ENCODE measurements around the gene DGUOK.

DNA sequence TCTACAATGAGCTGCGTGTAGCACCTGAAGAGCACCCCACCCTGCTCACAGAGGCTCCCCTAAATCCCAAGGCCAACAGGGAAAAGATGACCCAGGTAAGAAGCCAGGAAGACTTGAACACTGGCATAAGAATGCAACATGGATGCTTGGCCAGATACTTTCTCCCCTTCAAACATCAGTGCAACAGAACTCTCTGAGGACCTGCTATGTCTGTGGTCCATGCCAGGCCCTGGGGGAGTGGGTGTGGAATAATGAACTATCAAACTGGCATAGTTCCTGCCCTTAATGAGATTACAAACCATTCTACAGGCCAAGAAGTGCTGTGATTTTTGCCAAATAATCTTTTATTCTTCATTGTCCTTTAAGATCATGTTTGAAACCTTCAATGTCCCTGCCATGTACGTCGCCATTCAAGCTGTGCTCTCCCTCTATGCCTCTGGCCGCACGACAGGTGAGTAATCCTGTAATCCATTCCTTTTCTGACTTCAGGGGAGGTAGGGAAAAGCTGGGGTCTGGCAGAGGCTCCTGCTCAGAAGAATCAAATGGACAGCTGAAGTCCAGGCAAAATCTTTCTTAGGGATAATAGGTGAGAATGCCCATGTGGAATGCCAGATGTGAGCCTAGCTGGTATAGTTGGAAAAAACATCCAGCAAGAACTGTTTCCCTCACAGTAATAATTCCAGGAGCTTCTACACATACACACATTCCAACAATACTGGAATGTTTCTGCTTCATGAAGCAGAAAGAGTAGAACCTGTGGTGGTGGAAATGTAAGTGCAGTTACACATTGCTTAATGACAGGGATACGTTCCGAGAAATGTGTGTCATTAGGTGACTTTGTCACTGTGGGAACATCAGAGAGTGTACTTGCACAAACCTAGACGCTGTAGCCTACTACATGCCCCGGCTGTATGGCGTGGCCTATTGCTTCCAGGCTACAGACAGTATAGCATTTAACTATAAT lies 17.7 kb upstream of the DGUOK start:
- TF ChIP-seq, protein P1, sequence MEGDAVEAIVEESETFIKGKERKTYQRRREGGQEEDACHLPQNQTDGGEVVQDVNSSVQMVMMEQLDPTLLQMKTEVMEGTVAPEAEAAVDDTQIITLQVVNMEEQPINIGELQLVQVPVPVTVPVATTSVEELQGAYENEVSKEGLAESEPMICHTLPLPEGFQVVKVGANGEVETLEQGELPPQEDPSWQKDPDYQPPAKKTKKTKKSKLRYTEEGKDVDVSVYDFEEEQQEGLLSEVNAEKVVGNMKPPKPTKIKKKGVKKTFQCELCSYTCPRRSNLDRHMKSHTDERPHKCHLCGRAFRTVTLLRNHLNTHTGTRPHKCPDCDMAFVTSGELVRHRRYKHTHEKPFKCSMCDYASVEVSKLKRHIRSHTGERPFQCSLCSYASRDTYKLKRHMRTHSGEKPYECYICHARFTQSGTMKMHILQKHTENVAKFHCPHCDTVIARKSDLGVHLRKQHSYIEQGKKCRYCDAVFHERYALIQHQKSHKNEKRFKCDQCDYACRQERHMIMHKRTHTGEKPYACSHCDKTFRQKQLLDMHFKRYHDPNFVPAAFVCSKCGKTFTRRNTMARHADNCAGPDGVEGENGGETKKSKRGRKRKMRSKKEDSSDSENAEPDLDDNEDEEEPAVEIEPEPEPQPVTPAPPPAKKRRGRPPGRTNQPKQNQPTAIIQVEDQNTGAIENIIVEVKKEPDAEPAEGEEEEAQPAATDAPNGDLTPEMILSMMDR (IDR thresholded peaks at IDR 0.05; ENCODE audit: low read length) = no peak
- no peak for TF ChIP-seq EZH2 (IDR thresholded peaks at IDR 0.05; ENCODE audit: borderline replicate concordance, low read length)

Measured in OCI-LY1 (cell line).